ENCODE measurements around the gene GPR65. TPM values are rescaled to one million over a fixed set of nuclear protein-coding genes. Genes with fewer than 3 reads are reported as not detected.

The GPR65 gene
- total and polyA plus RNA-seq, 2 donors (not counting 1 experiment from before 2014, with no cell fraction given), result 8.7 to 13.4 TPM

GRCh38 chr14:88045705-88046104 is 40.8 kb downstream of the GPR65 start:
- intact Hi-C loops (cut with micrococcal nuclease), result no loop called here
- Histone ChIP-seq H3K27me3 (replicated peaks in 1 of 4; ENCODE audit: control extremely low read depth in 1 of 4, control insufficient read depth in 3 of 4, insufficient read depth in 4 of 4, low read length in 3 of 4) (no peaks in the 10 kb centered on the region), H4K20me1 (ENCODE audit: control insufficient read depth, insufficient read depth, low read length, poor library complexity, severe bottlenecking) (no peaks in the 10 kb centered on the region), H3K4me2 (replicated peaks; ENCODE audit: low read depth, low read length, poor library complexity, severe bottlenecking) (no peak overlapping the region), H3K9me3 (ENCODE audit: control extremely low read depth in 1 of 3, control insufficient read depth in 2 of 3, insufficient read depth in 1 of 3, low read length in 2 of 3) (no peaks in the 10 kb centered on the region), H3K36me3 (replicated peaks in 1 of 2; ENCODE audit: control extremely low read depth in 1 of 2, control insufficient read depth in 1 of 2, extremely low read depth in 1 of 2, insufficient read depth in 2 of 2, low read length in 1 of 2) (no peaks in the 10 kb centered on the region), H3K9ac (ENCODE audit: low read length) (no peak overlapping the region), H3K4me3 (ENCODE audit: control extremely low read depth in 1 of 5, extremely low read depth in 1 of 5, insufficient read depth in 1 of 5, low read depth in 2 of 5, low read length in 4 of 5) (no peak overlapping the region), H3K27ac (ENCODE audit: low read length in 2 of 2) (no peak overlapping the region), H3K4me1 (ENCODE audit: control insufficient read depth in 2 of 2, insufficient read depth in 2 of 2, low read length in 2 of 2) (no peaks in the 10 kb centered on the region), H3K79me2 (ENCODE audit: control insufficient read depth, insufficient read depth, low read length) (no peaks in the 10 kb centered on the region), H2AFZ (ENCODE audit: insufficient read depth, low read depth, low read length, poor library complexity, severe bottlenecking) (no peak overlapping the region)
- no peaks in the 10 kb centered on the region for H3K9me3 Mint-ChIP-seq (ENCODE audit: insufficient read depth)
- DNase-seq, result no peak
- H3K27ac Mint-ChIP-seq, result no peak overlapping the region
- ChIA-PET CTCF (no interaction called here), POLR2A (no interaction called here)
- 59% methylated on average over 2 of the region's 3 CpGs for WGBS (ENCODE audit: insufficient coverage)
- no peak for TF ChIP-seq EZH2 (IDR thresholded peaks at IDR 0.05; ENCODE audit: borderline replicate concordance, insufficient read depth, low read depth, low read length, poor library complexity, severe bottlenecking)
- TF ChIP-seq CTCF (IDR thresholded peaks at IDR 0.05), result no peak
- H3K27me3 Mint-ChIP-seq, result peaks cover 5% of the 10 kb centered on the region
- H3K4me3 Mint-ChIP-seq, result no peak overlapping the region
- no peaks in the 10 kb centered on the region for H3K4me1 Mint-ChIP-seq
- ATAC-seq (ENCODE audit: low read depth), result no peak

GRCh38 chr14:88048351-88048750 is 43.4 kb downstream of the GPR65 start:
- ChIA-PET POLR2A (no interaction called here), CTCF (interaction anchor here (0.8 kb wide), 1 partner anchor 34 kb away, joined by 3 read pairs; no protein-coding TSS in a partner anchor)
- no peaks in the 10 kb centered on the region for H3K27me3 ChIP-seq (replicated peaks in 1 of 4; ENCODE audit: control extremely low read depth in 1 of 4, control insufficient read depth in 3 of 4, insufficient read depth in 4 of 4, low read length in 3 of 4)
- no peaks in the 10 kb centered on the region for H3K9me3 ChIP-seq (ENCODE audit: control extremely low read depth in 1 of 3, control insufficient read depth in 2 of 3, insufficient read depth in 1 of 3, low read length in 2 of 3)
- no peaks in the 10 kb centered on the region for H3K9me3 Mint-ChIP-seq (ENCODE audit: insufficient read depth)
- H3K4me3 Mint-ChIP-seq, result no peak overlapping the region
- H3K4me3 ChIP-seq (ENCODE audit: control extremely low read depth in 1 of 5, extremely low read depth in 1 of 5, insufficient read depth in 1 of 5, low read depth in 2 of 5, low read length in 4 of 5), result no peak overlapping the region
- intact Hi-C loops (cut with micrococcal nuclease), result no loop called here
- no peak overlapping the region for H3K9ac ChIP-seq (ENCODE audit: low read length)
- H3K4me1 ChIP-seq (ENCODE audit: control insufficient read depth in 2 of 2, insufficient read depth in 2 of 2, low read length in 2 of 2), result no peaks in the 10 kb centered on the region
- H2AFZ ChIP-seq (ENCODE audit: insufficient read depth, low read depth, low read length, poor library complexity, severe bottlenecking), result no peak overlapping the region
- H3K36me3 ChIP-seq (replicated peaks in 1 of 2; ENCODE audit: control extremely low read depth in 1 of 2, control insufficient read depth in 1 of 2, extremely low read depth in 1 of 2, insufficient read depth in 2 of 2, low read length in 1 of 2), result no peaks in the 10 kb centered on the region
- H3K4me2 ChIP-seq (replicated peaks; ENCODE audit: low read depth, low read length, poor library complexity, severe bottlenecking), result no peak overlapping the region
- DNase-seq, result no peak
- WGBS (ENCODE audit: insufficient coverage), result no CpG with 5 or more reads among the region's 1 CpG
- peaks cover 11% of the 10 kb centered on the region for H3K27me3 Mint-ChIP-seq
- H3K27ac ChIP-seq (ENCODE audit: low read length in 2 of 2), result no peak overlapping the region
- no peaks in the 10 kb centered on the region for H4K20me1 ChIP-seq (ENCODE audit: control insufficient read depth, insufficient read depth, low read length, poor library complexity, severe bottlenecking)
- TF ChIP-seq EZH2 (IDR thresholded peaks at IDR 0.05; ENCODE audit: borderline replicate concordance, insufficient read depth, low read depth, low read length, poor library complexity, severe bottlenecking) (no peak), CTCF (IDR thresholded peaks at IDR 0.05) (no peak)
- H3K4me1 Mint-ChIP-seq, result no peaks in the 10 kb centered on the region
- ATAC-seq (ENCODE audit: low read depth), result no peak
- no peak overlapping the region for H3K27ac Mint-ChIP-seq
- no peaks in the 10 kb centered on the region for H3K79me2 ChIP-seq (ENCODE audit: control insufficient read depth, insufficient read depth, low read length)

Data from B cell (primary cell).